ENCODE measurements around the gene CYTL1. TPM values are rescaled to one million over a fixed set of nuclear protein-coding genes. Genes with fewer than 3 reads are reported as not detected.

CYTL1 gene
- total RNA-seq, 4 donors from 2014 or later: 0.68 TPM; not detected in 3

- H3K27me3 ChIP-seq: no peaks in the 10 kb centered on the region
- 100% methylated on average over 1 of the region's 1 CpG for WGBS
- H3K4me3 ChIP-seq: no peak overlapping the region
- no peak for TF ChIP-seq POLR2AphosphoS5 (IDR thresholded peaks at IDR 0.05)
- TF ChIP-seq POLR2A (IDR thresholded peaks at IDR 0.05): no peak
- TF ChIP-seq CTCF (IDR thresholded peaks at IDR 0.05): no peak
- TF ChIP-seq EP300 (IDR thresholded peaks at IDR 0.05): no peak
- H3K4me1 ChIP-seq: peaks cover 3% of the 10 kb centered on the region
- no peaks in the 10 kb centered on the region for H3K36me3 ChIP-seq
- H3K9me3 ChIP-seq: peaks cover 6% of the 10 kb centered on the region
- H3K27ac ChIP-seq: no peak overlapping the region
- DNase-seq (ENCODE audit: low spot score in 2 of 2): no peak
These were observed 47.5 kb downstream of the CYTL1 start for GRCh38 chr4:4971796-4972195.

GRCh38 chr4:4969298-4969697, 50.0 kb downstream of the CYTL1 start:
- H3K36me3 ChIP-seq: no peaks in the 10 kb centered on the region
- peak; percentile 87 to 95 for DNase-seq (ENCODE audit: low spot score in 2 of 2)
- peak overlapping the region; percentile 24 for H3K27ac ChIP-seq
- WGBS: 26% methylated on average over 6 of the region's 8 CpGs
- no peaks in the 10 kb centered on the region for H3K27me3 ChIP-seq
- TF ChIP-seq EP300 (IDR thresholded peaks at IDR 0.05) (no peak), POLR2AphosphoS5 (IDR thresholded peaks at IDR 0.05) (peak in 1 of 3 donors; percentile 22)
- H3K4me1 ChIP-seq: peaks cover 3% of the 10 kb centered on the region
- no peaks in the 10 kb centered on the region for H3K9me3 ChIP-seq
- H3K4me3 ChIP-seq: no peak overlapping the region

GRCh38 chr4:4968161-4968725, 51.0 kb downstream of the CYTL1 start:
- no peak for DNase-seq (ENCODE audit: low spot score in 2 of 2)
- Histone ChIP-seq H3K9me3 (peaks cover 9% of the 10 kb centered on the region), H3K36me3 (no peaks in the 10 kb centered on the region), H3K4me1 (peaks cover 3% of the 10 kb centered on the region), H3K27ac (no peak overlapping the region), H3K27me3 (no peaks in the 10 kb centered on the region), H3K4me3 (no peak overlapping the region)
- TF ChIP-seq POLR2AphosphoS5 (IDR thresholded peaks at IDR 0.05) (no peak), CTCF (IDR thresholded peaks at IDR 0.05) (no peak), EP300 (IDR thresholded peaks at IDR 0.05) (no peak), POLR2A (IDR thresholded peaks at IDR 0.05) (no peak)
- WGBS: 75% methylated on average over 4 of the region's 4 CpGs

Other genes with a start within 250 kb of the CYTL1 start
- 1 to 10 TPM; 2.0 to 7.2 (median 4.9) TPM for gene MSX1, start 159.8 kb downstream of the CYTL1 start, total RNA-seq
- 1 to 10 TPM in 2 of 4 donors, under 1 TPM in 2; 0.76 to 2.2 (median 1.2) TPM for gene STK32B, start 32.0 kb upstream of the CYTL1 start, total RNA-seq